GM03348 (cell line): ENCODE data around the gene BNC2.
"Not testable (repeated sequence)": the region's sequence is repeated elsewhere in the genome, so short reads cannot be mapped to it uniquely, and the experiment has no call there.

Experiments used
- DNase-seq: peaks from one replicate; pipeline ENCODE4 v3.0.0; 2012; ENCODE audit warnings: low spot score

Gene BNC2

GRCh38 chr9:16500386-16500785 is 370.1 kb downstream of the BNC2 start:
- DNase-seq: no peak

DNA sequence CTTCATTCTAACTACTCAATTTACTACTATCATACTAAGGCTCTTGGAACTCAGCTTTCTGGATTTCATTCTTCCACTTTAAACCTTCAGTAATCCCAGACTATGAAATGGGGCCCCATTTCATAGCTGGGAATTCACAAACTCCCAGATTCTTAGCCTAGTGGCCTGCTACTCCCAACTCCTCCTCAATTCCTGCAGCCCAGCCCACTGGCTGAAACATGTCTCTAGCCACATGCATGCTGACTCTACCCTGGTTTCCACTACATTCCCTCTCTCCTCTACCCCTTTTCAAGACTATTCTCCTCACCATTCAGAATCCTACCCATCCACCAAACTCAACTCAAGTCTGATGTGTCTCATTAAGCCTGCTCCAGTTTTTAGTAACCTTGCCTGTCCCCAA is 370.6 kb downstream of the BNC2 start:
- no peak for DNase-seq

DNA sequence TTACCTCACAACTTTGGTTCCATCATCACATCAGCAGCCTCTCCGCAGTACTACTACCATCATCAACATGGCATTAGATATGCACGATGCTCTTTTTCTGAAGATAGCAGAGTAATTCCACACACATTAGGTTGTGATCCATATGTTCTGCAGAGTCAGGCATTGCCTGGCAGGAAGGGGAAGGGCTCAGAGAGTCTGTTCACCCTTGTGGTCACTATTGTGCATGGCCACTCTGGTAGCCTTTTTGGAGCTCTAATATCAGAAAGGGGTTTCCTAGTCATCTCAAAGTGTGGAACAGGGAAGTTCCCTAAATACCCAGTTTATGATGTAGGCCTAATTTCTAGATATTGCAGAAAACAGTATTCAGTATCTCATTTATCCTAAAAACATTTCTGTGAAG is 373.6 kb downstream of the BNC2 start:
- no peak for DNase-seq

- DNase-seq: no peak
Measured at GRCh38 chr9:16487915-16488314, 382.6 kb downstream of the BNC2 start.

DNA sequence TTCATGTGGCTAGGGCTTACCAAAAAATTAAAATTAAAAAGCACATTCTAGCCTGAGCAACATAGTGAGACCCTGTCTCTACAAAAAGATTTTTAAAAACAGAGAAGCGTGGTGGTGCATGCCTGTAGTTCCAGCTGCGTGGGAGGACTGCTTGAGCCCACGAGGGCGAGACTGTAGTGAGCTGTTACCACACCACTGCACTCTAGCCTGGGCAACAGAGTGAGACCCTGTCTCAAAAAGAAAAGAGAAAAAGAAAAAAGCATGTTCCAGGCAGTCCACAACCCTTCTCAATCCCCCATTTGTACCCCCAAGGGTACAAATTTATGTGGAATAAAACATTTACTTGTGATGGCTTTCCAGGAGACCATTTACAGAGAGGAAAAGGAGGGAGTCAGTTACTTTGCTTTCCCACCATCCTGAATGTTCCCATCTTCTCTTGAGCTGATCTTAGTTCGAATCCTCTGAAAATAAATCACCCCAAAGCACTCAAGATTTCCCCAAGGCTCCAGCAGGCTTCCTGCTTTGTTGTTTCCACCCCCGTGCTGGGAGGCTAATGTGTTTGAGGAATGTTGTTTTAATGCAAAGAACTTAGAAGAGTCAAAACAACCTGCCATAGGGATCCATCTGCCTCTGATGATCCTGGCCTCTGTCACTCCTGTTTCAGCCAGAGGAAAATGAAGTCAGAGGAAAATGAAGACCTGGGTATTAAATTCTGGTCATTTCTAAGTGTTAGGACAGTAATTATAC is 384.7 kb downstream of the BNC2 start:
- no peak for DNase-seq

GRCh38 chr9:16485160-16485559 is 385.3 kb downstream of the BNC2 start:
- no peak for DNase-seq

DNA sequence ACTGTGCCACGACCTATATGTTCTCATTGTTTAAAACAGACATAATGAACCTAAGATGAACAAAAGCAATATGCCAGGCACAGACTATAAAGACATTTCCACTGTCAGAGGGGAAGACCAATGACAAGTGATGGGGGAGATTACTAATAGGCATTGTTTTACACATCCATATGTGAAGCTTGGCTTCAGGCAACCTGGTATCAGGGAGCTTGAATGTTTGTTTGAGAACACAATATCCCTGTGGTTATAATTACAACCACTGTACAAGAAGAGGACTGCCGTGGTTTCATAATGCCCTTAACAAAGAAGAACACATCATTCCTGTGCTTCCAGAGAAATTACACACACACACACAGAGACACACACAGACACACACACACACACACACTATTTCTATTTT is 385.7 kb downstream of the BNC2 start:
- DNase-seq: no peak

DNA sequence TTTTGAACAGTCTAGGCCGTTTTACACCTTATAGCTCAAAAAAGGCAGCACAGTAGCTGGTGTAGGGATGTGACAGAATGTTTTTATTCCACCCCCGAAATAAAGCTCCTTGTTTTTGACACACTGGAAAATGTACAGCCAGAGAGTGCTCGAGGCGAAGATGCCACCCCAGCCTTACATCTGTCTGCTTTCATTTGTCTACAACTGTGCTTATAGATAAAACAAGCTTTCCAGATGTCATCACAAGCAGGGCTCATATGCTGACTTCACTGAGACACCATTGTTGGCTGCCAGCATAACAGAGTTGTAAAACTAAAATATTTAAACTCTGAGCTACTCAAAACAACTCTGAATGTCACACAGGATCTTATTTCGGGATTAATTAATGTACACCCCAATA is 386.3 kb downstream of the BNC2 start:
- DNase-seq: no peak

DNA sequence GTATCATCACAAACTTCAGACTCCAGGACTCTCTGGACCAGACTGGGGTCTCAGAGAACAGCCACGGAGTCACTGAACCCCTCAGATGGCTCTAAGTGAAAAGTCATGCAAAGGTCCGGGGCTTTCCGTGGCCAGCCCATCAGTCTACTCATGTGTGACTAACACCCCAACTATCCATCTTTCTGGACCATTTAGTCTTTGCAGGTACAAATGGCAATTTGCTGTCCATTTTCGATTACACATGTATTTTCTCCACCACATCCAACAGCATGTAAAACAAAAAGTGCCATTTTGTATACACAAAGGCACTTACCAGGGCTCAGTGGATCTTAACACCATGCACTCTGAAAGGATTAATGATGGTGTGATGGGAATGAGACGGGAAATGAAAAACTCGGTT is 387.7 kb downstream of the BNC2 start:
- no peak for DNase-seq

GRCh38 chr9:16480584-16480983 is 389.9 kb downstream of the BNC2 start:
- DNase-seq: not testable (repeated sequence)

DNA sequence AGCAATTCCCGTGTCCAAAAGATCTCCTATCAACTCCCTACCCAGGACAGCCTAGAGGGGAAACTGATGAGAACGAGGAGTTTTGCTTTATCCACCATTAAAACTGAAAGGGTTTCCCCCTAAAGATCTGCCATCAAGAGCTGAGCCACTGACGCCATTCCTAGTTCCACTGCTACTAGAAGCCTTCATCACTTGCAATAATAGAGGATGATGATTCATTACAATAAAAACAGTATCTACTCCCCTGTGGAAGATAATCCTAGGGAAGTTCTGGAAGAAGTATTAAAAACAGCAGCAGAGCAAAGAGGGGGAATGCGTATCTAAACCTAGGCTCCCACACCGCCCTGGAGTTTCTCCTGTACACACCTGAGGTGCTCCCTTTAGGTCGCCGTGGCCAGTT is 394.5 kb downstream of the BNC2 start:
- DNase-seq: no peak

- no peak for DNase-seq
Measured at GRCh38 chr9:16475257-16475656, 395.2 kb downstream of the BNC2 start.

GRCh38 chr9:16469184-16469583 is 401.3 kb downstream of the BNC2 start:
- DNase-seq: no peak

- no peak for DNase-seq
Measured at GRCh38 chr9:16461851-16462250, 408.6 kb downstream of the BNC2 start.

GRCh38 chr9:16461137-16461840 is 409.2 kb downstream of the BNC2 start:
- DNase-seq: no peak

DNA sequence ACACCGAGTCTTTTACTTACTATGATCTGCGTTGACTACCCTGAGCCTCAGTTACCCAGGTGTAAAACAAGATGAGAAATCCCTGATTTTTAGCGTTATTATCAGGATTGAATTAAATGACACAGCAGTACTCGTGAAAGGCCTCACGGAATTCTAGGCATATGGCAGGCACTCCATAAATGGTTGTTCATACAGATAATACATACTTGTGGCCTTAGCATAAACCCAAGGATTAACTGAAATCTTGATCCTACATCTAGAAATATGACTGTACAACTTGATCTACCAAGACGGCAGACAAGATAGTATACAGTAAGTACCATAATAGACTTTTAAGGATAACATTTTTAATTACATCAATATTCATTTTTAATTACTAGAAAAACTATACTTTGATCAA is 409.8 kb downstream of the BNC2 start:
- DNase-seq: no peak

DNA sequence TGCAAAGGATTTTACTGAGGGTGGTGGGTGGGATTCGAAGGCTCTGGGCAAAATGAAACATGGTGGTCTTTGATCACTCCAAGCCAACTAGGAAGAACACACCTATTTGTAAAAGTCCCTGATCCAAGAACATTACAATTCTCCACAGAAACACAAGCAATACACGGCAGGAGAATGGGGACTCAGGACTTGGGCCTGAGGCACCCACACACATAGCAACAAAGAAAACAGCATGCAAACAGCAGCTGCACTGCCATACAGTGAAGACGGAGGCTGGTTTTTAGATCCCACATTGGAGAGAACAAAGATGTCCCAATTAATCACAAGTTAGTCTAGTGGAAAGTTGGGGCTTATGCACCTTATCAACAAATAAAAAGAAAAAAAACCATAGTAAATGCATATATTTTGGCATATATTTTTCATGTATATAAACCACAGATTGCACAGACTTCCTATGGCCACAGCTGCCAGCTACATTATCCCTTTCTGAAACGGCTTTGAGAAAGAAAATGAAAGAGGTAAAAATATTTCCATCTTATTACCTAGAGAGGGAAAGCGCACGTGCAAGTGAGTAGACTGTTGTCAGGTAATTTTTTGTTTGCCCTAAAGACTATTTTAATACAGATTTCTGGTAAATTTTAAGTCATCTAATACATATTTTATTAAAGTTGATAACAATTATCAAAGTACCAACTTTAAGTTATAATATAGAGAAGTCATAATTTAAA is 410.9 kb downstream of the BNC2 start:
- no peak for DNase-seq

DNA sequence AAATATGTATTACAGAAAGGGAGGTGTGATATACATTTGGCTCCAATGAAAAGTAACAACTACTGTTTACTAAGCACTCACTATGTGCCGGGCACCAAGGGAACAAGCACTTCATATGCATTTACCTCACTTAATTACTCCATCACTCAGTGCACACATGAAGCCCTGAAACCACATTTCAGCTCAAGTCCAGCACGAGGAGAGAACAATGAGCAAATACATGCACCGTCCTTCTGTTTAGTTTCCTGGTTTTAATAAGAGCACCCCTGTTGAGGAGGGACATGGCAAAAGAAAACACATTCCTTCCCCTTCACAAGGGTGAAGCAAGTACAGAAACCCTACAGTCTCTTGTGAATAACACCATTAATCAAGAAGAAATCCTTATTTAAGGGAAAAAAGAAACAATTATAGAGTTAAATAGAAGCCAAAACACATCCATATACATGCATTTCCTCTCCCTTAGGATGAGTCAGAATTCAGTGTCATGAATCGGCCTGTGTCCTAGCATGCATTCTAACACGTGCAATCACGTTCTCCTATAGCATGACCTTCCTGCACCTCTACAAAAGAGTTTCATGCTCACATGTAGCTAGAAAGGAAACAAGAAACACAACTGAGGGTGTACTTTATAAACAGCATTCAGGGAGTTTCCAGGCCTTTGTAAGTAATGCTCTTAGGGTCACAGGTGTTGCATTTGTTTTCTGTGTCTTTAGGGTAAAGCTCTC is 411.6 kb downstream of the BNC2 start:
- DNase-seq: no peak

GRCh38 chr9:16455842-16456241 is 414.6 kb downstream of the BNC2 start:
- no peak for DNase-seq

- no peak for DNase-seq
Measured at GRCh38 chr9:16453390-16453789, 417.1 kb downstream of the BNC2 start.

DNA sequence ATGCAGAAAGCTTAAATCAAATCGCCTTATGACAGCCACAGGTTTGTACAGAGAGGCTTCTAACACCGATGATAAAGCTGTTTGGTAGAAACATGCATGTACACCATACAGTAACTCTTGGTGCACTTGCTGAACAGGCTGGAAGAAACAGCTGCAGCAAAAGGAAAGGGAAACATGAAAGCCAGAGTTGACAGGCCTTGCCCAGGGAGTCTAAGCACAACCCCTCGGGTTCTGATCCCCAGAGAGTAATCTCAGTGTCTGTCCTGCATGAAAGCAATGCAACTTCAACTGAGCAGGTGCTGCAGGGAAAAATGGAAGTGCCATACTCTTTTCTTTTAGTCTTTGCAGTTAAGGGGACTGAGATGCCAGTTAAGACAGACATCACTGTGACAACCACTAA is 419.9 kb downstream of the BNC2 start:
- no peak for DNase-seq

DNA sequence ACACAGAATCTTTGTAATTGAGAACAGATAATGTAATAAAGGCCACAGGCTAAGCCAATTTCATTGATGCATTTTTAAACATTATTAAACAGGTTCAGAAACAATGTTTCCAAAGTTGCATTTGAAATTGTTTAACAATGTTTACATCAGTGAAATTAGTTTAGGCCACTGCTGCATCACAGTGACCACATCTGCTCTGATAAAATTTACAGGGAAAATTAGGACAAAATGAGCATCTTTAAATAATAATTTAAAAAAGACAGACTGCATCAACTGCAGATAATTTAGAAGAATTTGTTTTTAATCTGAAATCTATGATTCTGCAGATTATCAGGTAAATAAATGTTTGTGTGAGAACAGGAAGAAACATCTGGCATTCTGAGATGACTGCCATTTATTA is 420.4 kb downstream of the BNC2 start:
- no peak for DNase-seq
